NCI-H510A treated with DMSO at 0.1 percent for 48 hours (cell line): ENCODE data around the gene APOC3.
A peak's percentile ranks its signal among the peaks of the same experiment; 100 is the strongest.
"Not testable (repeated sequence)": the region's sequence is repeated elsewhere in the genome, so short reads cannot be mapped to it uniquely, and the experiment has no call there.

Experiments
- DNase-seq: peaks from one replicate; lab custom pipeline; 2025; lab: John Stamatoyannopoulos, UW

APOC3 gene

GRCh38 chr11:116829525-116830183, at the start of gene APOC3:
Gene APOC3, plus strand, starts transcription at chr11:116829907. Its CDS starts 676 bp downstream, at chr11:116830583.
- DNase-seq, result no peak

- DNase-seq, result no peak
Observed at GRCh38 chr11:116782728-116783127, 47.0 kb upstream of the APOC3 start.

GRCh38 chr11:116786326-116786725, 43.4 kb upstream of the APOC3 start:
- DNase-seq, result no peak

GRCh38 chr11:116786966-116787365, 42.7 kb upstream of the APOC3 start:
- no peak for DNase-seq

- no peak for DNase-seq
Observed at GRCh38 chr11:116787436-116787785, 42.3 kb upstream of the APOC3 start.

GRCh38 chr11:116787786-116788486, 41.8 kb upstream of the APOC3 start, which contains the start of gene ZPR1:
Gene ZPR1, minus strand, starts transcription at chr11:116788023. Its CDS starts 33 bp downstream, at chr11:116787990.
- peak; percentile 77 for DNase-seq

- DNase-seq, result no peak
Observed at GRCh38 chr11:116788534-116788933, 41.2 kb upstream of the APOC3 start.

GRCh38 chr11:116788975-116789374, 40.7 kb upstream of the APOC3 start:
- DNase-seq, result no peak

GRCh38 chr11:116790167-116791001, 39.3 kb upstream of the APOC3 start:
- DNase-seq, result no peak

GRCh38 chr11:116791002-116791812, 38.5 kb upstream of the APOC3 start:
- peak; percentile 29 for DNase-seq

- no peak for DNase-seq
Observed at GRCh38 chr11:116791813-116792143, 37.9 kb upstream of the APOC3 start, which contains the start of gene APOA5. Gene APOA5, minus strand, starts transcription at chr11:116791879. Its CDS starts 19 bp downstream, at chr11:116791860.

GRCh38 chr11:116792144-116792868, 37.4 kb upstream of the APOC3 start:
- DNase-seq, result no peak

GRCh38 chr11:116792869-116793771, 36.6 kb upstream of the APOC3 start:
- DNase-seq, result no peak

GRCh38 chr11:116793772-116794097, 36.0 kb upstream of the APOC3 start:
- DNase-seq, result no peak

GRCh38 chr11:116794851-116795250, 34.9 kb upstream of the APOC3 start:
- no peak for DNase-seq

GRCh38 chr11:116796548-116796947, 33.2 kb upstream of the APOC3 start:
- DNase-seq, result no peak

- DNase-seq, result no peak
Observed at GRCh38 chr11:116797816-116798215, 31.9 kb upstream of the APOC3 start.

GRCh38 chr11:116798368-116798767, 31.3 kb upstream of the APOC3 start:
- no peak for DNase-seq

GRCh38 chr11:116800610-116801009, 29.1 kb upstream of the APOC3 start:
- DNase-seq, result no peak

- DNase-seq, result not testable (repeated sequence)
Observed at GRCh38 chr11:116801662-116802061, 28.0 kb upstream of the APOC3 start.
